Lower leg skin (tissue), 4 donors: ENCODE data around the gene ADD1. TPM values are rescaled to one million over a fixed set of nuclear protein-coding genes. Genes with fewer than 3 reads are reported as not detected.

Source experiments
- DNase-seq, 2 donors: peaks; one replicate each; pipeline ENCODE4 v3.0.0-alpha.2; 2019; ENCODE audit warnings: low spot score in 2 of 2
- H3K4me3 ChIP-seq: fragments of 200-600 bp; sonication (generic); 2 replicates; pipeline ENCODE4 v1.5.1; 2017; ENCODE audit warnings: mild to moderate bottlenecking, low read depth; ENCODE audit not compliant: poor library complexity, severe bottlenecking
- POLR2A ChIP-seq, 2 donors: fragments of 450-650 bp; IDR thresholded peaks; one replicate each; pipeline ENCODE4 v1.6.1; 2016 to 2017; ENCODE audit warnings: antibody characterized with exemption in 2 of 2, mild to moderate bottlenecking in 1 of 2, moderate library complexity in 1 of 2
- WGBS, 2 donors: methylation state at CpG; one replicate each; pipeline ENCODE4 v1.1.5; 2018; 5-methylcytosine and 5-hydroxymethylcytosine counted together
- intact Hi-C: fragments of 100-400 bp; cut with DNase I; formaldehyde crosslinking; loops from one replicate; pipeline ENCODE4 v1.15.0; 2023; ENCODE audit warnings: low total_unique reads
- total RNA-seq, 4 donors: library from RNA; depleted of rRNA; stranded (reverse); fragments of >200 nt; gene quantifications; one replicate each; pipeline ENCODE4 v1.1.0, GENCODE V29; 2016
- TF ChIP-seq, protein P1 (sequence below), 3 donors: fragments of 450-650 bp; IDR thresholded peaks; one replicate each; pipeline ENCODE4 v1.5.1; 2016; ENCODE audit warnings: antibody characterized with exemption in 3 of 3, mild to moderate bottlenecking in 3 of 3, moderate library complexity in 2 of 3

ADD1 gene
- total RNA-seq, 4 donors from 2014 or later: 102 to 153 (median 135) TPM

DNA sequence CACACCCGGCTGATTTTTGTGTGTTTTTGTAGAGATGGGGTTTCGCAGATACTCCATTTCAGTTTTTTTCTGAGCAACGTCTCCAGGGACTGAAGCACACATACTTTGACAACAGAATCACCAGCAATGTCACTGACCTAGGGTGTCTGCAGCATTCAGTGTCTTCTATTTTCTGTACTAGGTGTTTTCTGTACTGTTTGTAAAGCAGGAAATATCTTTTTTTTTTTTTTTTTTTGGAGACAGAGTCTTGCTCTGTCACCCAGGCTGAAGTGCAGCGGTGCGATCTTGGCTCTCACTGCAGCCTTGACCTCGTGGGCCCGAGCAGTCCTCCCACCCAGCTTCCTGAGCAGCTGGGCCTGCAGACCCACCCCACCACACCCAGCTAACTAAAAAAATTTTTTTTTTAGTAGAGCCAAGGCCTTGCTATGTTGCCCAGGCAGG, 8.9 kb downstream of the ADD1 start:
- WGBS, 2 donors: 30 to 31% methylated on average over 7 of the region's 7 CpGs

DNA sequence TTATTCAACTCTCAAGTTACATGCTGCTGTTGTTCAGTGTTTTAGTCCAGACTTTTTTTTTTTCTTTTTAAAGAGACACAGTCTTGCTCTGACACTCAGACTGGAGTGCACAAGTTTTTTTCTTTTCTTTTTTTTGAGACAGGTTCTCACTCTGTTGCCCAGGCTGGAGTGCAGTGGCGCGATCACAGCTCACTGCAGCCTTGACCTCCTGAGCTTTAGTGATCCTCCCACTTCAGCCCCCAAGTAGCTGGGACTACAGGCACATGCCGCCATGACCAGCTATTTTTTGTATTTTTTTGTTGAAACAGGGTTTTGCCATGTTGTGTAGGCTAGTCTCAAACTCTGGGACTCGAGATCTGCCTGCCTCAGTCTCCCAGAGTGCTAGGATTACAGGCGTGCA, 11.9 kb downstream of the ADD1 start:
- WGBS, 2 donors: 98% methylated on average over 5 of the region's 5 CpGs
- intact Hi-C loops: no loop called here
- no peak overlapping the region for H3K4me3 ChIP-seq
- DNase-seq: no peak
- TF ChIP-seq POLR2A (IDR thresholded peaks at IDR 0.05): no peak
- TF ChIP-seq, protein P1, sequence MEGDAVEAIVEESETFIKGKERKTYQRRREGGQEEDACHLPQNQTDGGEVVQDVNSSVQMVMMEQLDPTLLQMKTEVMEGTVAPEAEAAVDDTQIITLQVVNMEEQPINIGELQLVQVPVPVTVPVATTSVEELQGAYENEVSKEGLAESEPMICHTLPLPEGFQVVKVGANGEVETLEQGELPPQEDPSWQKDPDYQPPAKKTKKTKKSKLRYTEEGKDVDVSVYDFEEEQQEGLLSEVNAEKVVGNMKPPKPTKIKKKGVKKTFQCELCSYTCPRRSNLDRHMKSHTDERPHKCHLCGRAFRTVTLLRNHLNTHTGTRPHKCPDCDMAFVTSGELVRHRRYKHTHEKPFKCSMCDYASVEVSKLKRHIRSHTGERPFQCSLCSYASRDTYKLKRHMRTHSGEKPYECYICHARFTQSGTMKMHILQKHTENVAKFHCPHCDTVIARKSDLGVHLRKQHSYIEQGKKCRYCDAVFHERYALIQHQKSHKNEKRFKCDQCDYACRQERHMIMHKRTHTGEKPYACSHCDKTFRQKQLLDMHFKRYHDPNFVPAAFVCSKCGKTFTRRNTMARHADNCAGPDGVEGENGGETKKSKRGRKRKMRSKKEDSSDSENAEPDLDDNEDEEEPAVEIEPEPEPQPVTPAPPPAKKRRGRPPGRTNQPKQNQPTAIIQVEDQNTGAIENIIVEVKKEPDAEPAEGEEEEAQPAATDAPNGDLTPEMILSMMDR (IDR thresholded peaks at IDR 0.05): no peak

More for the DNA sequence above, 8.9 kb downstream of the ADD1 start:
- DNase-seq: no peak
- H3K4me3 ChIP-seq: no peak overlapping the region
- intact Hi-C loops: no loop called here
- no peak for TF ChIP-seq POLR2A (IDR thresholded peaks at IDR 0.05)
- TF ChIP-seq, protein P1 (IDR thresholded peaks at IDR 0.05): no peak

DNA sequence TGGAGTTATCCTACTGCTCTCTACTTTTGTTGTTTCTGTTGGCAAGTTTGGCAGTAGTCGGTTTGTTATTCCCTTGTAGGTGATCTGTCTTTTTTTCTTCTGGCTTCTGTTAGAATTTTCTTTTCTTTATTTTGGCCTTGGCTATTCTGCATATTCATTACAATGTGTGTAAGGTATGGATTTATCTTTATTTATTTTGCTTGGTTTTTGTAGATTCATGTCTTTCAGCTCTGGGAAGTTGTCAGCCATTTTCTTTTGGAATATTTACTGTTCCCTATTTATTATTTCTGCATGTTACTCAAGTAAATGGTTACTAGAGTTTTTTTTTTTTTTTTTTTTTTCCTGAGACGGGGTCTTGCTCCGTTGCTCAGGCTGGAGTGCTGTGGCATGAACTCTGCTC, 12.6 kb downstream of the ADD1 start:
- intact Hi-C loops: no loop called here
- no peak for DNase-seq

DNA sequence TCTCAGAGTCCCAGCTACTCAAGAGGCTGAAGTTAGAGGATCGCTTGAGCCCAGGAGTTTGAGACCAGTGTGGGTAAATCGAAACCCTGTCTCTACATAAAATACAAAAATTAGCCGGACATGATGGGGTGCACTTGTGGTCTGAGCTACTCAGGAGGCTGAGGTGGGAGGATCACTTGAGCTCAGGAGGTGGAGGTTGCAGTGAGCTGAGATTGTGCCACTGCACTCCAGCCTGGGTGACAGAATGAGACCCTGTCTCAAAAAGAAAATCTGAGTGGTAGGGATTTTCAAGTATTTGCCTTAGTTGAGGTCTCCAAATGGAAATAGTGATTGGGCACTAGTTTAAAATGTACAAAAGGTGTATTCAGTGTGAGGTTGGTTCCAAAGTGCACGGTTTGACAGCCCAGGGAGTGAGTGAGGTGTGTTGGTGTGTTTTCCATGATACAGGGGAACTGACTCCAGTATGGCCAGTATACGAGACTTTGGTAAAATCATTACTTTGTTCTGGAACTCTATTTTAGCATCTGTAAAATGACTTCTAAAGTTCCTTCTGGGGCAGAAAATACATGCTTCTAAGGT, 13.8 kb downstream of the ADD1 start:
- no peak overlapping the region for H3K4me3 ChIP-seq
- DNase-seq: no peak
- intact Hi-C loops: no loop called here
- TF ChIP-seq, protein P1 (IDR thresholded peaks at IDR 0.05): no peak
- no peak for TF ChIP-seq POLR2A (IDR thresholded peaks at IDR 0.05)
- 95 to 97% methylated on average over 5 of the region's 5 CpGs for WGBS, 2 donors

More for the DNA sequence above, 12.6 kb downstream of the ADD1 start:
- TF ChIP-seq POLR2A (IDR thresholded peaks at IDR 0.05): no peak
- TF ChIP-seq, protein P1 (IDR thresholded peaks at IDR 0.05): no peak
- no peak overlapping the region for H3K4me3 ChIP-seq
- 92 to 95% methylated on average over 3 of the region's 3 CpGs for WGBS, 2 donors

DNA sequence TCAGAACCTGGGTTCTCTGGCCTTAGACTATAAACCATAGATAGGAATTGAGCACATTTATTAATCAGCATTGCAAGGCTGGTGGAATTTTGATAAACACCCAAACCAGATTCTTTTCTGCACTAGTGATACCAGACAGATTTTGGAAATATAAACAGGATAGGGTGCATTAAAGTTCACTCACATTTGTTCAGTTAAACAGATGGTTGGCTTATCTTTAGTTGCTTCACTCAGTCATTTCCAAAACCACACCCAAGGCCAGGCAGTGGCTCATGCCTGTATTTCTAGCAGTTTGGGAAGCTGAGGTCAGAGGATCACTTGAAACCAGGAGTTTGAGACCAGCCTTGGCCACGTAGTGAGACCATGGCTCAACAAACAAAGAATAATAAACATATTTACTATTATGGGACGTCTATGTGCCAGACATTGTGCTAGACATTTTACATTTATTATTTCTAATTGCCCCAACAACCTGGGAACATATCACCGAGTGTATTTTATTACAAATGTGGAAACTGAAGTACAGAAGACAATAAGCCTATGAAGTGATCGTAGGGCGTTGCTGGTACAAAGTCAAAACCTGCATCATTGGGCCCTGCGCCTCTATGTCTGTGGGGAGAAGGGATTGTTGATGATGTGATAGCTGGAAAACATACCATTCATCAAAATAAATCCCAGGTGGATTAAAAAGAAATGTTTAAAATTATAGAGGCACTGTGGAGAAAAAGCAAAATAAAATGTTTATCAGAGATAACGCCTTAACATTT, 15.0 kb downstream of the ADD1 start:
- TF ChIP-seq, protein P1 (IDR thresholded peaks at IDR 0.05): no peak
- TF ChIP-seq POLR2A (IDR thresholded peaks at IDR 0.05): no peak
- intact Hi-C loops: no loop called here
- no peak overlapping the region for H3K4me3 ChIP-seq
- 61 to 72% methylated on average over 7 of the region's 7 CpGs for WGBS, 2 donors
- no peak for DNase-seq
